HG02571 (cell line): ENCODE results near the gene TBX5.

Source experiments
- ATAC-seq: cut with Tn5 transposase; IDR thresholded peaks from one replicate; pipeline ENCODE4 v1.9.1; 2021; ENCODE audit warnings: mild to moderate bottlenecking, moderate library complexity; ENCODE audit not compliant: unreplicated experiment

TBX5 gene

GRCh38 chr12:114431902-114432301, 26.0 kb upstream of the TBX5 start:
- no peak for ATAC-seq

- ATAC-seq, result no peak
These were observed 24.4 kb upstream of the TBX5 start for GRCh38 chr12:114430306-114430705.

GRCh38 chr12:114425031-114425626, 19.2 kb upstream of the TBX5 start:
- ATAC-seq, result no peak

GRCh38 chr12:114420944-114421335, 15.0 kb upstream of the TBX5 start:
- ATAC-seq, result no peak

- ATAC-seq, result no peak
These were observed 14.4 kb upstream of the TBX5 start for GRCh38 chr12:114420182-114420943.

- no peak for ATAC-seq
These were observed 10.1 kb upstream of the TBX5 start for GRCh38 chr12:114416028-114416427.

GRCh38 chr12:114415525-114415868, 9.6 kb upstream of the TBX5 start:
- no peak for ATAC-seq

GRCh38 chr12:114414866-114415524, 9.1 kb upstream of the TBX5 start:
- no peak for ATAC-seq

GRCh38 chr12:114414031-114414865, 8.3 kb upstream of the TBX5 start:
- ATAC-seq, result no peak

- ATAC-seq, result no peak
These were observed 7.1 kb upstream of the TBX5 start for GRCh38 chr12:114412825-114413749.

GRCh38 chr12:114412307-114412706, 6.4 kb upstream of the TBX5 start:
- ATAC-seq, result no peak

- no peak for ATAC-seq
These were observed 5.3 kb upstream of the TBX5 start for GRCh38 chr12:114411071-114411837.

- no peak for ATAC-seq
These were observed 4.1 kb upstream of the TBX5 start for GRCh38 chr12:114409852-114410600.

GRCh38 chr12:114408886-114409851, 3.2 kb upstream of the TBX5 start:
- no peak for ATAC-seq

GRCh38 chr12:114408471-114408885, 2.5 kb upstream of the TBX5 start:
- no peak for ATAC-seq

- ATAC-seq, result no peak
These were observed 2.0 kb upstream of the TBX5 start for GRCh38 chr12:114407842-114408411.
